PC-9 (cell line): ENCODE results near the gene SETD4.

ENCODE experiments used
- CTCF ChIP-seq: fragments of 200-600 bp; sonication (generic); conservative IDR thresholded peaks from 2 replicates; pipeline ENCODE4 v1.6.1; 2017; ENCODE audit warnings: mixed run types, antibody characterized with exemption, mild to moderate bottlenecking, moderate library complexity
- EZH2 ChIP-seq: fragments of 200-600 bp; sonication (generic); IDR thresholded peaks from 2 replicates; pipeline ENCODE4 v1.8.0; 2017; ENCODE audit warnings: antibody characterized with exemption, low read depth

- TF ChIP-seq CTCF (no peak), EZH2 (no peak)
Observed at GRCh38 chr21:36004441-36004840, 55.9 kb downstream of the SETD4 start.
